Germinal center (tissue), 1 donor: Measurements from ENCODE around the gene SLIT3.
"Not testable (repeated sequence)": the region's sequence is repeated elsewhere in the genome, so short reads cannot be mapped to it uniquely, and the experiment has no call there.

Experiments
- DNase-seq: peaks from one replicate; pipeline ENCODE4 v3.0.0; 2012; ENCODE audit warnings: mixed read lengths, low spot score

The SLIT3 gene

GRCh38 chr5:168642019-168642418 lies 658.9 kb downstream of the SLIT3 start:
- no peak for DNase-seq

- not testable (repeated sequence) for DNase-seq
These were observed 662.1 kb downstream of the SLIT3 start for GRCh38 chr5:168638846-168639245.

- DNase-seq = no peak
These were observed 663.1 kb downstream of the SLIT3 start for GRCh38 chr5:168637793-168638192.

- DNase-seq = no peak
These were observed 663.7 kb downstream of the SLIT3 start for GRCh38 chr5:168637281-168637680.

- DNase-seq = not testable (repeated sequence)
These were observed 670.0 kb downstream of the SLIT3 start for GRCh38 chr5:168630958-168631357.

- no peak for DNase-seq
These were observed 676.0 kb downstream of the SLIT3 start for GRCh38 chr5:168624850-168625364.

- no peak for DNase-seq
These were observed 680.1 kb downstream of the SLIT3 start for GRCh38 chr5:168620807-168621206.

GRCh38 chr5:168614661-168615060 lies 686.3 kb downstream of the SLIT3 start:
- no peak for DNase-seq

GRCh38 chr5:168613996-168614395 lies 686.9 kb downstream of the SLIT3 start:
- DNase-seq = no peak

GRCh38 chr5:168613396-168613795 lies 687.5 kb downstream of the SLIT3 start:
- DNase-seq = no peak

- no peak for DNase-seq
These were observed 687.9 kb downstream of the SLIT3 start for GRCh38 chr5:168612996-168613395.

- no peak for DNase-seq
These were observed 688.8 kb downstream of the SLIT3 start for GRCh38 chr5:168612123-168612522.
